Islet precursor cell (in vitro differentiated cells): ENCODE results near the gene ZNF350.
"Not testable (repeated sequence)": the region's sequence is repeated elsewhere in the genome, so short reads cannot be mapped to it uniquely, and the experiment has no call there.

Experiments used
- DNase-seq: peaks from one replicate; pipeline ENCODE4 v3.0.0-alpha.2; 2018

The ZNF350 gene

GRCh38 chr19:51970718-51971117 is 15.9 kb downstream of the ZNF350 start:
- no peak for DNase-seq

DNA sequence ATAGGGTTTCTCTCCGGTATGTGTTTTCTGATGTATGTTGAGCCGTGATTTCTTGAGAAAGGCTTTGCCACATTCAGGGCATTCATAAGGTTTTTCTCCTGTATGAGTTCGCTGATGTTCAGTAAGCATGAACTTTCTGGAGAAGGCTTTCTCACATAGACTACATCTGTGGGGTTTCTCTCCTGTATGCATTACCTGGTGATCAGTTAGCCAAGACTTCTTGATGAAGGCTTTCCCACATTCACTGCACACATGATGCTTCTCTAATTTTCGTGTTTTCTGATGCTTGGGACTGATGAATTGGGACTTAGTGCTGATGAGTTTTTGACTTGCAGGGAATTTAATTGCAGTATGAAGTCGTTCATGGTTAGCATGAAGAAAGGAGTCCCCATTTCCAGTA is 21.1 kb downstream of the ZNF350 start:
- DNase-seq: no peak

GRCh38 chr19:51960621-51961233 is 25.9 kb downstream of the ZNF350 start:
- DNase-seq: peak; percentile 58

GRCh38 chr19:51959791-51960190 is 26.8 kb downstream of the ZNF350 start:
- no peak for DNase-seq

DNA sequence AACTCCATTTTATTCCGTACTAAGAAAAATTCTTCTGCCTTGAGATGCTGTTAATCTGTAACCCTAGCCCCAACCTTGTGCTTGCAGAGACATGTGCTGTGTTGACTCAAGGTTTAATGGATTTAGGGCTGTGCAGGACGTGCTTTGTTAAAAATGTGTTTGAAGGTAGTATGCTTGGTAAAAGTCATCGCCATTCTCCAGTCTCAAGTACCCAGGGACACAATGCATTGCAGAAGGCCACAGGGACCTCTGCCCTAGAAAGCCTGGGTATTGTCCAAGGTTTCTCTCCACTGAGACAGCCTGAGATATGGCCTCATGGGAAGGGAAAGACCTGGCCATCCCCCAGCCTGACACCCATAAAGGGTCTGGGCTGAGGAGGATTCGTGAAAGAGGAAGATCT is 28.8 kb downstream of the ZNF350 start:
- not testable (repeated sequence) for DNase-seq

- no peak for DNase-seq
Observed at GRCh38 chr19:51948975-51949374, 37.7 kb downstream of the ZNF350 start.

DNA sequence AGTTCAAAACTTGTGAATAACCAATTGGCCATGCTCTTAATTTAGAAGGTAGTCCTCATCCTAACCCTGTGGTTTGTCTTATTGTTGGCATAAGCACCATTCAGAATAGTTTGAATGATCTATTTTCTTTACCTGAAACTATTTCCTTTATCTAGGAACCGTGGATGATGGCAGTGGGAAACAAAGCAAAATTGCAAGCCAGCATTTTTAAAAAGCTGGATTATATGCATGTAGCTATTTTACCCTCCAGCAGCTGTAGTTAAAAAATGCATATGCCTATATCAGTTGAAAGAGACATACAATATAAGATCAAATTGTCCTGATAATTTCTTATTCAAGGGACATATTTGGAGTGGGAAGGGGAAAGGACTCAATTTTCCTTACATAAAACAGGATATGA is 40.0 kb downstream of the ZNF350 start:
- DNase-seq: no peak

GRCh38 chr19:51944798-51945552 is 41.7 kb downstream of the ZNF350 start:
- no peak for DNase-seq

DNA sequence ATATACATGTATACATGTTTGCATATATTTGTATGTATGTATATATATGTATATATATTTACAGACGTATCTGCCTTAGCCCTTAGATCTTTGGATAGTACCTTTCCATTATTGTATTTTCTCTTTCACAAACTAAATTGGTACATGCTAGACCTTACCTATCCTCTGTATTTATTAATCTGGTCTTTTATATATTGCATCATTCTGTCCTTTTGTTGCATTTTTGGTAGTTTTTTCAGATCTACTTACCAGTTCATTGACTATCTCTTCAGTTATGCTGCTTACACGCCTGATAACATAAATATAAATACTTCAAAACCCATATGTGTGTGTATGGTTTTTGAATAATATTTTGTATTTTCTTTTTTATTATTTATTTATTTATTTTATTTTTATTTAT is 47.7 kb downstream of the ZNF350 start:
- DNase-seq: no peak

- DNase-seq: no peak
Observed at GRCh38 chr19:51931921-51932320, 54.7 kb downstream of the ZNF350 start.

- no peak for DNase-seq
Observed at GRCh38 chr19:51927859-51928258, 58.8 kb downstream of the ZNF350 start.

DNA sequence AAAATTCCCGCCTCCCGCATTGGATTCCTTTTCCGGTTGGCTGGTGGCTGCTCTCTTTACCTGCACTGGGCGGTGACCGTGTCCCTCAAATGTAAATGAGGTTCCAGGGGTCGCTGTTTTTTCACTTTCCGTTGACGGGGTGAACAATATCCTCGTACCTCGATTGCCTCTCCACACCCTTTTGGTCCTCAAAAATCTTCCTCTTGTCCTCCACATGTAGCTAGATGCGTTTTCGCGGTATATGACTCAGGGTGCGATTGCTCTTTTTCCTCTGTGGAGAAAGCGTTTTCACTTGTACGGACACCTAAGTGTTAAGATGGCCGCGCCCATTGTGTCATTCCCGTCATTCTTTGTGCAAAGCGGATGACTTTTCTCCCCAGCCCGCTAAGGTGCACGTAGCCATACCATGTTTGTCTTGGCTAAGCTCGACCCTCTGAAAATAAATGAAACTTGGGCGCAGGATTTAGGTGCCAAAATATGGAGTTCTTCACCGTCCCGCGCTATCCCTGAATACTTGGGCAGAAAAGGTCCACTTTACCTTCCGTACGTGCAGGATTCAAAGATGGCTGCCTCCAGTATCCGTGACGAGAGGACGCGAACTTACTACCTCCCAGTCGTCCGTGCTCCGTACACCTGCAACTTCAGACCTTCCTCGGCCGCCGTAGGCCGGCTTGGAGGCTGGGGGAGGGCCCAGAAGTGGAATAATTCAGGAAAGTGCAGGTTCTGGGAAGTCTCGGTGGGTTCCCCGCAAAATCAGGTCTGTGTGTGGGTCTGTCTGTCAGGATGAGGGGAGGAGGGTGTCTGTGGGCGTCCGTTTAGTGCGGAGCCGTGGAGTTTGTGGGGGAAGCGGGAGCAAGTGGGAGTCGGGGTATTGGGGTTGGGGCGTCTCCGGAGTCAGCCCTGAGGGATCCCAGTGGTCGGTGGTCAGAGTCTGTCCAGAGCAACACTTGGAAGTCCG is 59.6 kb downstream of the ZNF350 start, which contains the start of gene ZNF613:
TSS of gene ZNF613 (plus strand) at position 689 of the 958 bp plus-strand sequence. CDS start 8,749 bp downstream, outside the sequence.
- peak; percentile 94 for DNase-seq

- DNase-seq: no peak
Observed at GRCh38 chr19:51926426-51926783, 60.2 kb downstream of the ZNF350 start.

- no peak for DNase-seq
Observed at GRCh38 chr19:51921949-51922348, 64.7 kb downstream of the ZNF350 start.

GRCh38 chr19:51919606-51920005 is 67.0 kb downstream of the ZNF350 start:
- DNase-seq: no peak

- no peak for DNase-seq
Observed at GRCh38 chr19:51916167-51916566, 70.5 kb downstream of the ZNF350 start.

DNA sequence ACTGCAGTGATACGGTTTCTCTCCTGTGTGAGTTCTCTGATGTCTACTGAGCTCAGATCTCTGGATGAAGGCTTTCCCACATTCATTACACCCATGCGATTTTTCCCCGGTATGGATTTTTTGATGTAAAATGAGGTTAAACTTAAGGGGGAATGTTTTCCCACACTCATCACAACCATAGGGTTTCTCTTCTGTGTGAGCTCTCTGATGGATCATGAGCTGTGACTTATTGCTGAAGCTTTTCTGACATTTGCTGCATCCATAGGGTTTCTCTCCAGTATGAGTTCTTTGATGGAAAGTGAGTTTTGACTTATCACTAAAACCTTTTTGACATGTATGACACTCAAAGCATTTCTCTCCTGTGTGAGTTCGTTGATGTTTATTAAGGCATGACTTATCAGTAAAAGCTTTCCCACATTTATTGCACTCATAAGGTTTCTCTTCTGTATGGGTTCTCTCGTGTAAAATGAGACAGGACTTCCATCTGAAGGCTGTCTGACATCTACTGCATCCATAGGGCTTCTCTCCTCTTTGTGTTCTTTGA is 71.2 kb downstream of the ZNF350 start:
- no peak for DNase-seq
